DLD1 (cell line): ENCODE measurements around the gene ZNF846.
"Not testable (repeated sequence)": the region's sequence is repeated elsewhere in the genome, so short reads cannot be mapped to it uniquely, and the experiment has no call there.

Source experiments
- in situ Hi-C: cut with HindIII; loops from 2 replicates; pipeline ENCODE4 v1.10.0; 2017; ENCODE audit warnings: low sequenced_read_pairs

Gene ZNF846

DNA sequence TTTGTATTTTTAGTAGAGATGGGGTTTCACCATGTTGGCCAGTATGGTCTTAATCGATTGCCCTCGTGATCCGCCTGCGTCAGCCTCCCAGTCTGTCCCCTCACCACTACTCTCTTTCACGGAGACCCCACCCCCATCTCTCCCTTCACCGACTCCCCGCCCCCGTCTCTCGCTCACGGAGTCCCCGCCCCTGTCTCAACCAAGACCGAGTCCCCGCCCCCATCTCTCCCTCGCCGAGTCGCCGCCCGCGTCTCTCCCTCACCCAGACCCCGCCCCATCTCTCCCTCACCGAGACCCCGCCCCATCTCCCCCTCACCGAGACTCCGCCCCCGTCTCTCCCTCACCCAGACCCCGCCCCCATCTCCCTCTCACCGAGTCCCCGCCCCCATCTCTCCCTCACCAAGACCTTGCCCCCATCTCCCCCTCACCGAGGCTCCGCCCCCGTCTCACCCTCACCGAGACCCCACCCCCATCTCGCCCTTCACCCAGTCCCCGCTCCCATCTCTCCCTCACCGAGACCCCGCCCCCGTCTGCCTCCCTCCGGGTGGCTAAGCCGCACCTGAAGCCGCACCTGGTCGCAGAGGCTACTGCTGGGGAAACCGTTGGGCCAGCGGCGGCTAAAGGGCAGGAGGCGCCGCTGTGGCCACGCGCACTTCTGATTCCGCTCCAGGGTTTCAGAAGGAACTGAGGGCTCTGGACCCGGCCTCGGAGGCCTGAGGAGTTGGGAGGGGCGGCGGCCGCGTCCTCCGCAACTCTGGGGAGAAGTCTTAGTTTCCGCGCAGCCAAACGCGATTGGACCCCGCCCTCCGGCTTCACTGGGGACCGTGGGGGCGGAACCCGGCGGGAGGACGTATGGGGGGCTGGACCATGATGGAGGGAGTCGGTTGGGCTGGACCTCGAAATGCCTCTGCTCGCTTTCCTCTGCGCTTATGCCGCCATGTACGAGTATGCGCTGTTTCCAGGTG is 17.1 kb upstream of the ZNF846 start:
- in situ Hi-C loops = no loop called here

DNA sequence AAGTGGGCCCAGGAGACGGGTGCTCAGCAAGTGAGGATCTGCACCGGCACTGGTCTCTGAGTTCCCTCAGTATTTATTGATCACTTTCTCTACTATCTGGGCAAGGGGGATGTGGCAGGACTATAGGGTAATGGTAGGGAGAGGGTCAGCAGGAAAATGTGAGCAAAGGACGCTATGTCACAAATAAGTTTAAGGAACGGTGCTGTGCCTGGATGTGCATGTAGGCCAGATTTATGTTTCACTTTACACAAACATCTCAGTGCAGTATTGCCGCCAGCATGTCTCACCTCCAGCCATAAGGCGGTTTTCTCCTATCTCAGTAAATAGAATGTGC is 15.6 kb upstream of the ZNF846 start:
- in situ Hi-C loops = not testable (repeated sequence)

DNA sequence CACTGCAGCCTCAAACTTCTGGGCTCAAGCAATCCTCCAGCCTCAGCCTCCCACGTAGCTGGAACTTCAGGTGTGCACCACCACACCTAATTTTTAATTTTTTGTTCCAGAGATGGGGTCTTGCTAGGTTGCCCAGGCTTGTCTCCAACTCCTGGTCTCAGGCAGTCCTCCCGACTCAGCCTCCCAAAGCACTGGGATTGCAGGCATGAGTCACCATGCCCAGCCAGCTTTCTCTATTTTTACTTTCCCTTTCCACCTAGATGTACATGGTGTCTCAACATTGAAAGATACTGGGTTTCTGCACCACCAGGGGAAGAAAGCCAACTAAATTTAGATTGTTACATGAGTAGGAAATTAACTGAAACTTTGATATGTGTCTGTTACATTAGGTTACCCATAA is 13.8 kb upstream of the ZNF846 start:
- in situ Hi-C loops = no loop called here

DNA sequence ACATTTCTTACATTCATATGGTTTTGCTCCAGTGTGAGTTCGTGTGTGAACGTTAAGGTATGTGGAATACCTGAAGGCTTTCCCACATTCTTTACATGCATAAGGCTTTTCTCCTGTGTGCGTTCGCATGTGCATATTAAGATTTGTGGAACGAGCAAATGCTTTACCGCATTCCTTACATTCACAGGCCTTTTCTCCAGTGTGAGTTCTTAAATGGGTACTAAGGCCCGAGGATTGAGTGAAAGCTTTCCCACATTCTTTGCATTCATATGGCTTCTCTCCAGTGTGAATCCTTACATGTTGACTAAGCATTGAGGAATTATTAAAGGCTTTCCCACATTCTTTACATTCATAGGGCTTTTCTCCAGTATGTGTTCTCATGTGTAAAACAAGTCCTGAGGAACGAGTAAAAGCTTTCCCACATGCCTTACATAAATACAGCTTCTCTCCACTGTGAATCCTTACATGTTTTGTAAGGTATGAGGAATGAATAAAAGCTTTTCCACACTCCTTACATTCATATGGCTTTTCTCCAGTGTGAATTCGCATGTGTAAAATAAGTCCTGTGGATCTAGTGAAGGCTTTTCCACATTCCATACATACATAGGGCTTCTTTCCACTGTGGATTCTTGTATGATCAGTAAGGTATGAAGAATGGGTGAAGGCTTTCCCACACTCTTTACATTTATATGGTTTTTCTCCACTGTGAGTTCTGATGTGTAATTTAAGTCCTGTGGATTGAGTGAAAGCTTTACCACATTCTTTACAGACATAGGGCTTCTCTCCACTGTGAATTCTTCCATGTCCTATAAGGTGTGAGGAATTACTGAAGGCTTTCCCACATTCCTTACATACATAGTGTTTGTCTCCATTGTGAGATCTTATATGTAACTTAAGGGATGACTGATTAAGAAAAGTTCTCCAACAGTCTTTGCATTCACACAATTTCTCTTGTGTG is 10.7 kb downstream of the ZNF846 start:
- in situ Hi-C loops = no loop called here

DNA sequence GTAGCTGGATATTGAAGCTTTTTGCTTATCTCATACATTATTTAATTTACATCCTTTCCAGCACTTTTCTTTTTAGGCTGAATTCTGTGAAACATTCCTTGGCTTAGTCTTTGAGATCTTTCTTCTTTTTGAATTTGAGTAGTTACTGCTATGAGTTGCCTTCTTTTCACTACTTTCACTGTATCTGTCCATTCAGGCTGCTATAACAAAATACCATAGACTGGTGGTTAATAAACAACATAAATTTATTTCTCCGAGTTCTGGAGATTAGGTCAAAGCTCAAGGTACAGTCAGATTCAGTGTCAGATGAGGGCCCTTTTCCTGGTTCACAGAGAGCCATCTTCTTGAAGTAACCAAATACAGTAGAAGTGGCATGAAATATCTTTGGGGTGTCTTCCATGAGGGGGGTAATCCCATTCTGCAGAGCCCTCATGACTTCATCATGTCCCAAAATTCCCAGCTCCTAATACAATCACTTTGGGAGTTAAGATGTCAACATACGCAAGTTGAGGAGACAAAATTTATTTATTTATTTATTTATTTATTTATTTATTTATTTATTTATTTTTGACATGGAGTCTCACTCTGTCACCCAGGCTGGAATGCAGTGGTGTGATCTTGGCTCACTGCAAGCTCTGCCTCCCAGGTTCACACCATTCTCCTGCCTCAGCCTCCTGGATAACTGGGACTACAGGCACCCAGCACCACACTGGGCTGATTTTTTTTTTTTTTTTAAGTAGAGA is 15.7 kb downstream of the ZNF846 start:
- in situ Hi-C loops = no loop called here

DNA sequence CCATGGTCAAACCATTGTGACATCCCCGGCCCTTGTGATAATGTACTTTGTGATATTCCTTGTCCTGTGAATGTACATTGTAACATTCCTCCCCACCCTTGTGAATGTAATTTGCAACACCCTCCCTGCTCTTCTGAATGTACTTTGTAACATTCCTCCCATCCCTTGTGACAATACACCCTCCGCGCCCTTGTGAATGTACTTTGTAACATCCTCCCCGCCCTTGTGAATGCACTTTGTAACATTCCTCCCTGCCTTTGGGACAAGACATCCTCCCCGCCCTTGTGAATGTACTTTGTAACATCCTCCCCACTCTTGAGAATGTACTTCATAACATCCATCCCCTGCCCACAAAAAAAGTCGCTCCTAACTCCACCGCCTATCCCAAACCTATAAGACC is 17.1 kb downstream of the ZNF846 start:
- in situ Hi-C loops = no loop called here

DNA sequence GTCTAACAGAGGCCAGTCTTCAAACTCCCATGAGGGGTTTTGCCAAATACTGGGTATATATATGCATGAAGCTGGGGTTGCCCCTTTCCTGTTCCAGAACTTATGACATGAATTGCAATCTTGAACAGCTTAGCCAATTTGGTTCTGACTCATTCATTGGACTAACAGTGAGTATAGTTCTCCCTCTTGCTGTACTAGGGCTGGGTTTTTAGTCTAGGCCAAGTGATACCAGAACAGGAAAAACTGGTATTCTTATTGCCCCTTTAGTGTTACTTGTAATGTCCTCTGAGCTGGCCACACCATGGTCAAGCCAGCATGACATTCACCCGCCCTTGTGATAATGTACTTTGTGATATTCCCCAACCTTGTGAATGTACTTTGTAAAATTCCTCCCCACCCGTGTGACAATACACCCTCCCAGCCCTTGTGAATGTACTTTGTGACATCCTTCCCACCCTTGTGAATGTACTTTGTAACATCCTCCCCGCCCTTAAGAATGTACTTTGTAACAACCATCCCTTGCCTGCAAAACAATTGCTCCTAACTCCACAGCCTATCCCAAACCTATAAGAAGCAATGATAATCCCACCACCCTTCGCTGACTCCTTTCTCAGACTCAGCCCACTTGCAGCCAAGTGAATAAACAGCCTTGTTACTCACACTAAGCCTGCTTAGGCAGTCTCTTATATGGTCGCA is 26.9 kb downstream of the ZNF846 start:
- in situ Hi-C loops = no loop called here

DNA sequence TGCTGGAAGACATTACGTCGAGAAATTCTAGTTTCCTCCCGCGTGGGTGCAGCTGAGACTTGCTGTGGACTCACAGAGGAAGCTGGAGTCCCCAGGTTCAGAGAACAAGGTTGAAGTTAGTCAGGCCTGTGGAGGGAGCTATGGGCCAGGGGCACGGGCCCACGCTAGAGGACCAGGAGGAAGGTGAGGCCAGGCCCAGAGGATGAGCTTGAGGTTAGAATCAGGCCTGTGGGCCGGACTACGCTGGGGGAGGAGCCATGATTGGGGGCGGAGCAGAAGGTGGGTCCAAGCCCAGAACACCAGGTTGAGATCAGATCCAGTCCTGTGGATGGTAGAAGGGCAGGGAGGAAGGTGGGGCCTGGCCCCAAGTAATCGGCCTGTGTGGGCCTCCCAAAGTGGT is 32.6 kb downstream of the ZNF846 start:
- in situ Hi-C loops = no loop called here

DNA sequence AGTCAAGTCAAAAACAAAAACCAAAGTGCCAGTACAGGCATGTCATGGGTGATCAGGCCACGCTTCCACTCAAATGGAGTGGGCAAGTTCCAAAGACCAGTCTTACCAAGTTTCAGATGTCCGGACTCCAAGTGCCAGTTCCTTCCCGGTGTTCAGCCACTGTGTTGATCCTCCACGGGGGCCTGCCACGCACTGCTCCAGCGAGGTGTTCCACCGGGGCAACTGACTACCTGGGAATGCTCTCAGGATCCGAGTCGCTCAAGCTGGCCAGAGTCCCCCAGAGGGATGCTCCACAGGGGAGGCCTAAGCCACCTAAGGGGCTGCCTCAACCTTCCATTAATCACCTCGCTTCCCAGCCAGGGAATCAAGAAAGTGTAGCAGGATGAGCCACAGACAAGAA is 38.5 kb downstream of the ZNF846 start:
- in situ Hi-C loops = not testable (repeated sequence)

DNA sequence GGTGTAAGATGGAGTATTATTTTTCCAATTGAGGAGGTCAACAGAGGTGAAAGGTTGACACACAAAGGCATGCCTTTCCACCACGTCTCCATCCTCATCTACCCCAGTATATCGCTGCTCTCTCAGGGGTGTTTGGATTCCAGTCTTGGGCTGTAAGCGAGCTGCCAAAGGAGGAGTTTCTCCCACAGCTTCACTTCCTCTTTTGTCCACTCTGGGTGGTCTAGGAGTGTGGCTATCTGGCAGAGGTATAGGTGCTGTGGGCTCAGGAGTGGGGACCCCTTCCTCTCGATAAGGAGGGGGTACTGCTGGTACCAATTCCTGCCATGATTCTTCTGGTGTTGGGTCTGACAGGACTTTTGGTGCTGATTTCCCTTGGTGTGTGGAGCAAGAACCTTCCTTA is 39.4 kb downstream of the ZNF846 start:
- in situ Hi-C loops = no loop called here

DNA sequence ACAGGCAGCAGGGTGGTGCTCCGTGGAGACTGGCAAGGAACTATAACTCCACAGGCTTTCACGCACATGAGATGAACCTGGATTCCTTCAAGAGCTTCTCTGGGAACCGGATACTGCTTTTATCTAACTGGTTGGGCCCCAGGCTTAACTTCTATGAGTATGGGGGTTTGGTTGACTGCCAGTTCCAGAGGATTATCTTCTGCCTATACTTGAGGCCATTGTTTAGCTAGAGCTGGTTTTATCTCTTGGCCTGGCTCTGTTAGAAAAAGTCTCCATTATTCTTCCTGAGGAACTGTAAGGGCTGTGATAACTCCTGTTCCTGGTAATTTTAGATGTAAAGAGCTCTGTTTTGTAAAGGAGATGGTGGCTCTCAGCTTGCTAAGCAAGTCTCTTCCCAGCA is 40.9 kb downstream of the ZNF846 start:
- in situ Hi-C loops = no loop called here

DNA sequence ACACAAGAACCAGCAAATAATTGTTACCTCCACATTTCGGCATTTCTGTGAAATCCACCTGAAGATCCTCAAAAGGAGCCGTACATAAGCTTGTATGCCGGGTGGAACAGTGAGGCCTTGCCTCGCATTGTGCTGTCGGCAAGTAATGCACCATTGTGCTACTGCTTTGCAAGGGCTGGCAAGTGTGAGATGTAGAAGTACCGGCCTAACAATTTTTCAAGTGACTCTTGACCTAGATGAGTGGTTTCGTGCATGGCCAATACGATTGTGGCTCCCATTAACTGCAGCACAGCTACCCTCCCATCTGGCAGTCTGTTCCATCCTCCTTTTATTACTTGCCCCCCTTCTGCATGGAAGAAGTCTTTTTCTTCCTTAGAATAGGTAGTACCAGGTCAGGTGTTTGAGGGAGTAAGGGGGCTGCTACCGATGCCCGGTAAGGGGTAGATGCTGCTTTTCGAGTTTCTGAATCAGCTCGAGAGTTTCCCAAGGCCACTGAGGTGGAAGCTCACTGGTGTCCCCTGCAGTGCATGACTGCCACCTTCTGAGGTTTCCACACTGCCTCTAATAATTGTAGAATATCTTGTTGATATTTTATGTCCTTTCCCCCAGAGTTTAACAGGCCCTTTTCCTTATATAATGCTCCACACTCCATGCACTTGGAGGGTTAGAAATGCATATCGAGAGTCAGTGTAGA is 42.9 kb downstream of the ZNF846 start:
- in situ Hi-C loops = not testable (repeated sequence)

DNA sequence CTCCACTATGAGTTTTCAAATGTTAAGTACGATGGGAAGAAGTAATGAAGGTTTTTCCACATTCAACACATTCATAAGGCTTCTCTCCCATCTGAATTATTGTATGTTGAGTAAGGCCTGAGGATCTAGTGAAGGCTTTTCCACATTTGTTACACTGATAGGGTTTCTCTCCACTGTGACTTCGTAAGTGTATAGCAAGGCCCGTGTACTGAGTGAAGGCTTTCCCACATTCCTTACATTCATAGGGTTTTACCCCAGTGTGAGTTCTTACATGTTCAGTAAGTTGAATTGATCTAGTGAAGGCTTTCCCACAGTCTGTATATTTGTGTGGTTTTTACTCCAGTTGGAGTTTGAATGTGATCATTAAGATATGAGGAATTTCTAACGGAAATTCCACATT is 44.4 kb downstream of the ZNF846 start:
- in situ Hi-C loops = no loop called here

DNA sequence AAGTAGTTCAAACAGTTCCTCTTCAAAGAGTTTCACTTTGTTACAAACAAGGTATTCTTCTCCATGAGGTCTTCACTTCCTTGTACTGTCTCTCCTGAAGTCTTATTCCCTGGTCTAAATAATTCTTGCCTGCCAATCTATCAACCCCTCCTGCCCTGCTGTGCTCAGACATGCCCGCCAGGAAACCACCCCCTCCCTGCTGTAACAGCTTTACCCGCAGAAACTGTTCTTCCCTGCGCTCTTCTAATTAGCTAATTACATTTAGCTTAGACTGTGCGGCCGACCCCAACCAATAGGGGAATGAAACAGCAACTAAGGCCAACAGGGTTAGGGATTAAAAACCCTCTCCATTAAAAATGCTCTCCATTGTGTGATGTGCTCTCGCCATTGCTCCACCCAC is 46.7 kb downstream of the ZNF846 start:
- in situ Hi-C loops = no loop called here

DNA sequence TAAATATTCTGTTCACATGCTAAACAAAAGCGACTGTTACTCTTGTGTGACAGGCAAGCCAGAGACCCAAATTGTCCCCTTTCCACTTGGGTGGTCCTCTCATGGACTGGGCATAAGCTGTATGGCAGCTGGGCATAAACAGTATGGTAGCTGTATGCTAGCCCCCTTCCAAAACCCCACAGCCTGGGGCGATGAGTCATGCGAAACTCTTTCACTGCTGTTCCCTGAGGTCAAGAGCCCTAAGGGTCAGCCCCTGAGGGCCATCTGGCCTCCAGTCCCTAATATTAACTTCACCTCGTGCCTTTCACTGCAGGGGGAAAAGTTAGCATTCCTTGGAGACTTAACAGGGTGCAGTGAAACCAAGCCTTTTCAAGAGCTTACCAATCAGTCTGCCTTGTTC is 48.0 kb downstream of the ZNF846 start:
- in situ Hi-C loops = no loop called here

DNA sequence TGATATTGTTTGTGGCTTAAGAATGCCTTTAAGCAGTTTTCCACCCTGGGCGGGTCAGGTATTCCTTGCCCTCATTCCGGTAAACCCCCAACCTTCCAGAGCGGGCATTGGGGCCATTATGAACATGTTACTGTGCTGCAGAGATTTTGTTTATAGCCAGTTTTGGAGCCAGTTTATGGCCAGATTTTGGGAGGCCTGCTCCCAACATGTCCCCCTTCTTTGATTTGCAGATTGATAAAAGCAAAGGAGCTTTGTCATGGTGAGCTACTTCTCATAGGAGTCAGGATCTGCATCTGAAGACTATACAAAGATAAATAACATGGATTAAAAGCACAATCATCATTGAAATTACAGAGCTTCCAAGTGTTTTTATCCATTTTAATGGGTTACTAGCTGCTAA is 56.7 kb downstream of the ZNF846 start:
- in situ Hi-C loops = no loop called here

DNA sequence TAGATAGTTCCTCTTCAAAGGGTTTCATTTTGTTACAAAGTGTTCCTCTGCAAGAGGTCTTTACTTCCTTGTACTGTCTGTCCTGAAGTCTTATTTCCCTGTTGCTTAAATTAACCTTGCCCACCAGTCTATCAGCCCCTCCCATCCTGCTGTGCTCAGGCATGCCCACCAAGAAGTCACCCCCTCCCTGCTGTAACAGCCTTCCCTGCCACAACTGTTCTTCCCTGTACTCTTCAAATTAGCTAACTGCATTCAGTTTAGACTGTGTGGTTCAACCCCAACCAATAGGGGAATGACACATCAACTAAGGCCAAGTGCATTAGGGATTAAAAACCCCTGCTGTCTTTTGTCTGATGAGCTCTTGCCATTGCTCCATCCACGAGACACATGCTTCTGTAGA is 59.2 kb downstream of the ZNF846 start:
- in situ Hi-C loops = no loop called here

DNA sequence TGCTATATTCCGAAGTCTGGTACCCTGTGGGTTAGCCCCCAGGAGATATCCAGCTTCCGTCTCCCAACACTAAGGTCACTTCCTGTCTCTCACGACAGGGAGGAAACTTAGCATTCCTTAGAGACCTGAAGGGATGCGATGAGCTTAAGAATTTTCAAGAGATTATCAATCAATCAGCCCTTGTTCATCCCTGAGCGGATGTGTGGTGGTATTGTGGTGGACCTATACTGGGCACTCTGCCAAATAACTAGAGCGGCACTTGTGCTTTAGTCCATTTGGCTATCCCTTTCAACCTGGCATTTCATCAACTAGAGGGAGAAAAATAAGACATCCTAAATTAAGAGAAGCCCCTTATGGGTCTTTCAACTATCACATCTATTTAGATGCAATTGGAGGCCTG is 62.7 kb downstream of the ZNF846 start:
- in situ Hi-C loops = no loop called here

DNA sequence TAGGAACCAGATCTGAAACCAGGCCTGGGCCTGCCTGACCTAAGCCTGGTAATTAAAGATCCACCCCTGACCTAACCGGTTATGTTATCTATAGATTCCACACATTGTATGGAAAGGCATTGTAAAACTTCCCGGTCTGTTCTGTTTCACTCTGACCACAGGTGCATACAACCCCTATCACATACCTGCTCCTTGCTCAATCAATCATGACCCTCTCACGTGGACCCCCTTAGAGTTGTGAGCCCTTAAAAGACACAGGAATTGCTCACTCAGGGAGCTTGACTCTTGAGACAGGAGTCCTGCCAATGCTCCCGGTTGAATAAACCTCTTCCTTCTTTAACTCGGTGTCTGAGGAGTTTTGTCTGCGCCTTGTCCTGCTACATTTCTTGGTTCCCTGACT is 66.4 kb downstream of the ZNF846 start:
- in situ Hi-C loops = no loop called here
